Measurements from ENCODE around the gene SRPK3.

SRPK3 gene

GRCh38 chrX:153831429-153832150 lies 50.7 kb downstream of the SRPK3 start:
- Histone ChIP-seq H3K27ac (ENCODE audit: insufficient read depth, low read depth, low read length, poor library complexity, severe bottlenecking) (no peak overlapping the region), H3K27me3 (ENCODE audit: control insufficient read depth, insufficient read depth, low read length, poor library complexity, severe bottlenecking) (peaks cover 41% of the 10 kb centered on the region), H3K4me3 (ENCODE audit: insufficient read depth, low read depth, low read length) (peak overlapping the region; percentile 27), H3K4me1 (ENCODE audit: control insufficient read depth, insufficient read depth, low read length) (peaks cover 3% of the 10 kb centered on the region), H3K36me3 (ENCODE audit: control insufficient read depth, insufficient read depth, low read length) (no peaks in the 10 kb centered on the region), H3K9me3 (ENCODE audit: control insufficient read depth, low read length) (no peaks in the 10 kb centered on the region)
- 58 to 62% methylated on average over 23 of the region's 23 CpGs for WGBS, 2 experiments

GRCh38 chrX:153832728-153833127 lies 51.9 kb downstream of the SRPK3 start:
- no peaks in the 10 kb centered on the region for H3K36me3 ChIP-seq (ENCODE audit: control insufficient read depth, insufficient read depth, low read length)
- H3K27me3 ChIP-seq (ENCODE audit: control insufficient read depth, insufficient read depth, low read length, poor library complexity, severe bottlenecking) = peaks cover 37% of the 10 kb centered on the region
- 81 to 82% methylated on average over 10 of the region's 10 CpGs for WGBS, 2 experiments

More at GRCh38 chrX:153832728-153833127, 51.9 kb downstream of the SRPK3 start:
- H3K27ac ChIP-seq (ENCODE audit: insufficient read depth, low read depth, low read length, poor library complexity, severe bottlenecking) = no peak overlapping the region
- peaks cover 3% of the 10 kb centered on the region for H3K4me1 ChIP-seq (ENCODE audit: control insufficient read depth, insufficient read depth, low read length)
- H3K4me3 ChIP-seq (ENCODE audit: insufficient read depth, low read depth, low read length) = no peak overlapping the region
- H3K9me3 ChIP-seq (ENCODE audit: control insufficient read depth, low read length) = no peaks in the 10 kb centered on the region
